ENCODE results near the gene FGF1. TPM values are rescaled to one million over a fixed set of nuclear protein-coding genes. Genes with fewer than 3 reads are reported as not detected.

Gene FGF1
- total and polyA plus RNA-seq, 2 of the 4 experiments (the other 2 are of a cell fraction) = 7.6 to 7.7 TPM

GRCh38 chr5:142618130-142618523, 67.8 kb downstream of the FGF1 start:
- BruUV-seq (replicated peaks) = no TSS peak
- Histone ChIP-seq H3K4me1 (ENCODE audit: control insufficient read depth, insufficient read depth, low read length) (peaks cover 27% of the 10 kb centered on the region), H3K9me3 (ENCODE audit: control insufficient read depth, insufficient read depth, low read length) (no peaks in the 10 kb centered on the region), H4K91ac (ENCODE audit: insufficient read depth, low read depth, low read length) (peak overlapping the region; percentile 40), H4K5ac (ENCODE audit: low read depth, low read length) (peak overlapping the region; percentile 77), H2AK9ac (replicated peaks; ENCODE audit: low read depth, low read length, poor library complexity) (peak overlapping the region; percentile 62), H3K4me3 (ENCODE audit: insufficient read depth, low read depth, low read length) (no peak overlapping the region), H2AFZ (replicated peaks; ENCODE audit: low read length, poor library complexity) (no peak overlapping the region), H3K14ac (replicated peaks; ENCODE audit: low read depth, low read length) (peak overlapping the region; percentile 89), H3K18ac (ENCODE audit: low read depth, low read length) (peak overlapping the region; percentile 58; the same call in 1 of the 2 replicates), H2BK5ac (ENCODE audit: low read depth, low read length, poor library complexity, severe bottlenecking) (peak overlapping the region; percentile 86), H3K56ac (ENCODE audit: extremely low read depth, insufficient read depth, low read length) (peak overlapping the region; percentile 25; the same call in 1 of the 2 replicates), H2BK120ac (ENCODE audit: low read depth, low read length) (peak overlapping the region; percentile 91), H3K36me3 (ENCODE audit: control insufficient read depth, insufficient read depth, low read length) (no peaks in the 10 kb centered on the region), H3K27me3 (ENCODE audit: control insufficient read depth, insufficient read depth, low read length) (no peaks in the 10 kb centered on the region), H2BK15ac (ENCODE audit: low read depth, low read length) (peak overlapping the region; percentile 65), H2AK5ac (ENCODE audit: low read depth, low read length) (peak overlapping the region; percentile 94), H4K20me1 (ENCODE audit: insufficient read depth, low read length) (no peaks in the 10 kb centered on the region), H3K23ac (ENCODE audit: low read depth, low read length) (peak overlapping the region; percentile 37; the same call in 1 of the 2 replicates), H4K8ac (ENCODE audit: low read depth in 2 of 2, low read length in 2 of 2) (peak overlapping the region; percentile 23 to 86; a peak in 3 of 4 replicates), H3K4me2 (ENCODE audit: low read depth, low read length) (no peak overlapping the region; the same call in 1 of the 2 replicates), H3K9me1 (ENCODE audit: insufficient read depth, low read length) (peaks cover 21% of the 10 kb centered on the region), H3K79me1 (ENCODE audit: low read depth in 1 of 2, low read length in 2 of 2) (peaks cover 8 to 43% of the 10 kb centered on the region in 2 experiments), H3K27ac (ENCODE audit: insufficient read depth, low read length) (peak overlapping the region; percentile 43; the same call in 1 of the 2 replicates), H2BK20ac (ENCODE audit: low read depth, low read length) (peak overlapping the region; percentile 77), H3K4ac (ENCODE audit: low read depth, low read length) (peak overlapping the region; percentile 64; the same call in 1 of the 2 replicates), H3K9ac (ENCODE audit: low read depth, low read length) (no peak overlapping the region)
- peak; percentile 35 for ATAC-seq (ENCODE audit: low read depth)
- CTCF ChIA-PET = no interaction called here
- WGBS, 2 experiments (ENCODE audit: extremely low coverage in 2 of 2, insufficient read length in 1 of 2) = 83% methylated on average over 2 of the region's 6 CpGs; no CpG with 5 or more reads in 1 of the 2 experiments
- DNase-seq = peak; percentile 93
- dilution Hi-C loops (cut with HindIII; ENCODE audit: low sequenced_read_pairs, unreplicated experiment) = no loop called here
- intact Hi-C loops (cut with micrococcal nuclease) = no loop called here
- POLR2A ChIA-PET (ENCODE audit: unreplicated experiment) = interaction anchor here (1.0 kb wide), 1 partner anchor 26 kb away, joined by 10 read pairs; no protein-coding TSS in a partner anchor
- in situ Hi-C loops (cut with MboI; ENCODE audit: low sequenced_read_pairs) = no loop called here
- TF ChIP-seq CTCF (conservative IDR thresholded peaks at IDR 0.05; ENCODE audit: low read depth, low read length) (no peak), RCOR1 (IDR thresholded peaks at IDR 0.05; ENCODE audit: insufficient replicate concordance, low read length) (no peak)
